ENCODE results near the gene PLCB4.

The PLCB4 gene

DNA sequence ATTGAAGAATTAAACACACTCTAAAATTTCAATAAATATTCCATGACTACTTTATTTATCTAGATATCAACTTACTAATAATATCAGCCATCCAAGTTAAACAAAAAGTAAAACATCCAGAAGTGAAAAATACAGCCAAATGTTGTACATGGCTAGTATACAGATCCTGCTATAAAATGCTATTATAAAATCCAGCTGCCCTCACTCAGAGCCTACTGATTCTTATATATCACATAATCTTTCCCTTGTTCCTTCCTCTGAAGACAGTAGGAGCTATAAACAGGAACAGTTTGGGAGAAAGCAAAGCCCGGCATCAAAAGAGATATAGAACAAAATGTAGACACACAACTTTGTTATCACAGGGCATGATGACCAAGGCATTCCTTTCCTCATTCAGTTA is 212.9 kb downstream of the PLCB4 start:
- DNase-seq (ENCODE audit: low read depth, low spot score), result no peak
- no peak overlapping the region for H3K4me3 ChIP-seq (ENCODE audit: low read length)

DNA sequence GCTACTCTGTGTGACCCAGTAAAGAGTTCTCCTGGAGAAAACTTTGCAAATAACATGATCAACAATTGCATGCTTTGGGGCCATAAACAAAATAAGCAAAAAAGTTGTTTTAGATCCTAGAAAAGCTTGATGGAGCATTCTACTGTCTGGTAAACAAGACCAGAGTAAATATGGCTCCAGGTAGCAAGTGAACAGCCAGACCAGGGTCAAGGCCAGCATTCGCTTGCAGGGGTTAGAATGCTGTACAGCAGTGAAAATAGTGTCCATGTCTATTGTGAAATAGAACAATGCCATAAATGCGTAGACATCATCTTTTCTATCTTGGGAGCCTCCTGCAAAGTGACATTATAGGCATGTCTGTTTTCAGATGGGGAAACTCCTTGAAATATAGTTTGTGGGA is 216.7 kb downstream of the PLCB4 start:
- H3K4me3 ChIP-seq (ENCODE audit: low read length), result no peak overlapping the region
- no peak for DNase-seq (ENCODE audit: low read depth, low spot score)

DNA sequence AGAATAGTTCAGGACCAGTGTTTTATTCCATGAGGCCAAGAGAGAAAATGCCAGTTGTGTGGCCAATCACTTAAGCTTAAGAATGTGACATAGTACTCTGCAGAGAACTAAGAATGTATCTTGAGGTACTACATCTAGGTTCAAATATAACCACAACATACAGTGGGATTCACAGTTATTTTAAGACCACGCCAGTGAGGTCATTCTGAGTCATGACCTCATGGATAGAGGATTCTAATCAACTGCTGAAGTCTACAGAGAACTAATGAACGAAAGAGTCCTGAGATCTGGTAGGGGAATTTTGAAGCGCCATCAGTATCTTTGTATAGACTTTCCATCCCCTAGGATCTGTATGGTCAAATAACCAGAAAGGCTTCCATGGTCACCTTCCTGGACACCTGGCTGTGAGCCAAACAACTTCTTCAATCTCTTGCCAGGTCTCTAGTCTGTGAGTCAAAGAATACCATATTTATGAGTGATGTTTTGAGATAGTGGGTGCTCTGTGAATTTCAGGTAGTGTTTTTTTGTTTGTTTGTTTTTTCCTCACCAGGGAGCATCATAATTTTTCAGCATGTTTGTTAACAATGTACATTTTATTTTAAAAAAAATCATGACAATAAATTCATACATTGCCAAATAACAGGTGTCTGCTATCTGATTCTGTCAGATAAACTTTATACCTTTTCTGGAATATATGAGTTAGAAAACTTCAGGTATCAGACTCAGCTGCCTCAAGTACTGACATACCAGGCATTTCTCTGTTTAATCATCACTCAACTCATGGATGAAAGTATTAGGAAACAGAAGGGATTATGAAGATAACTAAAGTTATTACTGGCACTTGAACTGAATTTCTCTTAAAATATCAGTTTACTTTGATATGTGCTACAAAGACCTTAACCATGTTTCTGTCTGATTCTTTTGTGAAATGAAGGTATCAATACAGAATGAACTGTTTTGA is 217.9 kb downstream of the PLCB4 start:
- no peak overlapping the region for H3K4me3 ChIP-seq (ENCODE audit: low read length)
- no peak for DNase-seq (ENCODE audit: low read depth, low spot score)

DNA sequence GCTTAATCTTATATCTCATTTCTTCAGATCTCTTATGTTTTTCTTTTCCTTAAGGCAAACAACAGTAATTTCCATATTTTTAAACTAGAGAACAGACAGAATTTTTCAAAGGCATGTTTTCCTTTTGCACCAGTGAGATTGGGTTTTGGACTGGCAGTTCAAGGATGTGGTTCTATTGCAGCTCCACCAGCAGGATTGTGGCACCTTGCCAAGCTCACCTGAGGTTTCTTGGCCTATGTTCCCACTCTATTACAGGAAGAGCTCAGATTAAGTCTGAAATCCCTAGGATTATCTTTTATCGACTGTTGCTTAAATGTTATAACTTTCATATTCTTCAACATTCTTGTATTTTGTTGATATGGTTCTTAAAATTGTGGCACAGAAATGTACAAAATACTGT is 218.9 kb downstream of the PLCB4 start:
- no peak overlapping the region for H3K4me3 ChIP-seq (ENCODE audit: low read length)

DNA sequence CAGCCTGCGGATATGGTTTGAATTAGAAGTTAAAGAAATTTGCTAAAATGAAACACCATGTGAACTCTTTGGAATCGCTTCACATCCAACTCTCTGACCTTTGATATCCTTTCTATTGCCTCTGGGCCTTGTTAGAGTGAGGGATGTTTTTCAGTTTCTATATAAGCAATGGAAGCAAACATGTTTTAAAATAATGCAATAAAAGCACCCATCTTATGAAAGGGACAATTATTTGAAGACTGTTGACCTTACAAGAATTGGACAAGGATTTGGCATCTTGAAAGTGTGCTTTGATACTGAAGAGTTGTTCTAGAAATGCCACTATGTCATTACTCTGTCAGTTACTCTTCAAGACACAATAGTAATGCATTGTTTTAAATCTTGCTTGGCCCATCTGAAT is 221.4 kb downstream of the PLCB4 start:
- DNase-seq (ENCODE audit: low read depth, low spot score), result no peak
- H3K4me3 ChIP-seq (ENCODE audit: low read length), result no peak overlapping the region

More for the DNA sequence above, 218.9 kb downstream of the PLCB4 start:
- no peak for DNase-seq (ENCODE audit: low read depth, low spot score)

DNA sequence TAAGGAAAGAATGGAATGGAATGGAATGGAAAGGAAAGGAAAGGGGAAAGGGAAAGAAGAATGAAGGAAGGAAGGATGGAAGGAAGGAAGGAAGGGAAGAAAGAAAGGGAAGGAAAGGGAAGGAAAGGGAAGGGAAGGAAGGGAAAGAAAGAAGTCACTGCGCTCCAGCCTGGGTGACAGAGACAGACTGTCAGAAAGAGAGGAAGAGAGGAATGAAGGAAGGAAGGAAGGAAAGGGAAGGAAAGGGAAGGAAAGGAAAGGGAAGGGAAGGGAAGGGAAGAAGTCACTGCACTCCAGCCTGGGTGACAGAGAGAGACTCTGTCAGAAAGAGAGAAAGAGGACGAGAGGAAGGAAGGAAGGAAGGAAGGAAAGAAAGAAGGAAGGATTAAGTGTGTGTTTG is 224.3 kb downstream of the PLCB4 start:
- no peak overlapping the region for H3K4me3 ChIP-seq (ENCODE audit: low read length)
- DNase-seq (ENCODE audit: low read depth, low spot score), result no peak

DNA sequence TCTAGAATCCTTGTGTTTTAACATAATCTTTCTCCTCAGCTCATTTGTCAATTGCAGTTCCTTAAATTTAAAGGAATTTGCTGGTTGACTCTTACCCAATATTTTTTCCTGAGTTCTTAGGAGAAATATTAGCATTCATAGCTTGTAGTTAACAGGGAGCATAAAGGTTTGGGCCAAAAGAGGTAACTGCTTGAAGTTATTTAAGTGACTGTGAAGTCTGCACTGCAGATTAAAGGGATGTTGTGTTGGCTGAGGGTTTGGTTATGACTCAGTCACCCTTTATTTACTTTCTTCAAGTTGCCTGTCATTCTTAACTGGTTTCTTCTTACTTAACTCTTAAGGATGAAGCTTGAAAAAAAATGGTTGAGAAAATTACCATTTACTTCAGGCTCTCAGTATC is 225.2 kb downstream of the PLCB4 start:
- no peak for DNase-seq (ENCODE audit: low read depth, low spot score)
- no peak overlapping the region for H3K4me3 ChIP-seq (ENCODE audit: low read length)

DNA sequence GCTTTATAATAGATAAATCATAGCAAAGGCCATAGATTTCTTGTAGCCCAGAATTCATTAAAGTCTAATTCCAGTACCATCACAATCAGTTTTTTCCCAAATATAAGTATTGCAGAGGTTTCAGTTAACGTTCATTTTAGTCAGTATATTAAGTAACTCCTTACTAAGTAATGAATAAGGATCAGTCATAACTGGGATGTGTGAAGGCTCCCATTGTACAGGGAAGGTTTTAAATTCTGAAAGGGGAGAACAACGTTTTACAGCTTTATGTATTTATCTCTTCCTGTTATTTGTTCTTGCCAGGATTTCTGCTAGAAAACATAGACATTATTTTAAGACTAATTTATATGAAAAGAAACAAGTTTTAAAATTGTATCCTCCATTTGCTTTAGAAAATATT is 230.0 kb downstream of the PLCB4 start:
- H3K4me3 ChIP-seq (ENCODE audit: low read length), result no peak overlapping the region
- DNase-seq (ENCODE audit: low read depth, low spot score), result no peak

DNA sequence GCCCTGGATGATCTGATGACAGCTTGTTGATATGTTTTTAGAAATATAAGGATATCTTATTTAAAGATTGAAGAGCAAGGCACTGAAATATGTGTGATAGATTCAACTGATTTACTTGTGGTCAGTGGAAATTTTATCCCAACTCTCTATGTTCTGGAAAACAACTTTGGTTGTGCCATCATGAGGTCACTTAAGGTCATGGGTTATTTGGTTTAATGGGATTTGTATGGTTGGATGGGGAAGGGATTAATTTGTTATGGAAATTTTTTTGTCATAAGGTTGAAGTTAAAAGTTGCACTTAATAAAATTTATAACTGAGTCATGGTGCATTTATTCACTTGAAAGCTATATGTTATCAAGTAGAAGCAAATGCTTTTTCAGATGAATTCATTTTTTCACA is 231.2 kb downstream of the PLCB4 start:
- H3K4me3 ChIP-seq (ENCODE audit: low read length), result no peak overlapping the region
- no peak for DNase-seq (ENCODE audit: low read depth, low spot score)

DNA sequence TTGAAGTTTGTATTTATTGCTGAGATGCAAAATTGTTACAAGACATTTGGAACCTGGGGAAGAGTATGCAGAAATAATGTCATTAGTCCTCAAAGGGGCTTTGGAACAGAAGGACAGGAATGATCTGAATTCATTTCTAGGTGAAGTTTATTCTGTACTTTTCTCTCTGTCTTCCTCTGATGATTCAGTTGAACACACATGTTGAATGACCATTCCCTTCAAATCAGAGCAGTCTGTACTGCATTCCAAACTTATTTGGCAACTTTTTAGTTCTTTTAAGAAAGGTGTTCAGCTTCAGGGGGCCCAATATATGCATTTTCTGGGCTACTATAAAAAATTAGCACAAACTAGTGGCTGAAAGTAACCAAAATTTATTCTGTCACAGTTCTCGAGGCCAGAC is 231.6 kb downstream of the PLCB4 start:
- no peak overlapping the region for H3K4me3 ChIP-seq (ENCODE audit: low read length)
- no peak for DNase-seq (ENCODE audit: low read depth, low spot score)

DNA sequence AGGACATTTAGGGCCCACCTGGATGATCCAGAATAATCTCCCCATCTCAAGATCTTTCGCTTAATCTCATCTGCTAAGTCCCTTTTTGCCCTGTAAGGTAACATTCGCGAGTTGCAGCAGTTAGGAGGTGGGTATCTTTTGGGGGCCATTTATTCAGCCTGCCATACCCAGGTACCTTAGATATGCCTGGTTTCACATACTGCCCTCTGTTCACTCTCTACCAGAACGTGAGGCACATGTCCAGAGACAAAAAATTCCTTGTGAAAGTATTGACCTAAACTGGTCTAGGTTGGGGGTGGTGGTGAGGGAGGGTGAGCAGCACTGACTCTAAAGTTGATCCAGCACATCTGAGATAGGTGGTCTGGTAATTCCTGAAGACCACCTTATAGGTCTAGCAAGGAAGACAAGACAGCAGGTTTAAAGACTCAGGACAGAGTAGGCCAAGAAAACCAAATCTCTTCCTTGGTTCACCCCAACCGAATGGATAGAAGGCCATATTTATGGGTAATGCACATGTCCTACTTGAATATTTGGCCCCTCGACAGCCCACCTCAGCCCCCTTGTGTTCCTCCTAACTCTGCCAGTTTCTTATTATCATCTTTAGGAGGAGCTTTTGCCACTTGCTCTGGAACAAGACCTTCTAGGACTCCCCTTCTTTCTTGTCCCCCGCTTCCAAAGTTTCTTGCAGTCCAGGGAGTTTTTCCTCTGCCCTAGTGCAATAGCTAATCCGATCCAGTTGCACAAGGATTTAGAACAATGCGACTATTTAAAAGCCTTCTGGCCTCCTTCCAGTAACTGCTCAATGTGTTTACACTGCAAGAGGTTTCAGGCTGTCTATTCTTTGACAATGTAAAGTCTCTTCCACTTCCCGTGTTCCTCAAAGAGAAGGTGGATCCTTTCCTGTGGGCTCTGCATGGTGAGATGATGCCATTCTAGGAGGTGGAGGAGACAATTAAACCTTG is 232.5 kb downstream of the PLCB4 start:
- no peak overlapping the region for H3K4me3 ChIP-seq (ENCODE audit: low read length)
- no peak for DNase-seq (ENCODE audit: low read depth, low spot score)

DNA sequence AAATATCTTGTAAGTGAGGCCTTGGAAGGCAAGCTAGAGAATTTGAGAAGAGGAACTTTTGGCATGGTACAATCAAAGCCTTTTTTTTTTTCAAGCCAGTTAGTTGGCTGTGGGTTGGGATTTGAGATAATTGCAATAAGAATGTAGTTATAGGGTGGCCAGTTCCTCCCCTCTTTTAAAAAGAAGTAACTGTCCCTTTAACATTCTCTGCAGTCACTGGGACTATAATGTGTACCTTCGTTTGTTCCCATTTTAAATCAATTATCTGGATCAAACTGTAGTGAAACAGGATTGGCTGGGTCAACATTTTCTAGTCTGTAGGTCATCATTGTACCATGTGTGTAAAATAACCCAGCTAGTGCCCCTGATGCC is 233.2 kb downstream of the PLCB4 start:
- H3K4me3 ChIP-seq (ENCODE audit: low read length), result no peak overlapping the region
- DNase-seq (ENCODE audit: low read depth, low spot score), result no peak

DNA sequence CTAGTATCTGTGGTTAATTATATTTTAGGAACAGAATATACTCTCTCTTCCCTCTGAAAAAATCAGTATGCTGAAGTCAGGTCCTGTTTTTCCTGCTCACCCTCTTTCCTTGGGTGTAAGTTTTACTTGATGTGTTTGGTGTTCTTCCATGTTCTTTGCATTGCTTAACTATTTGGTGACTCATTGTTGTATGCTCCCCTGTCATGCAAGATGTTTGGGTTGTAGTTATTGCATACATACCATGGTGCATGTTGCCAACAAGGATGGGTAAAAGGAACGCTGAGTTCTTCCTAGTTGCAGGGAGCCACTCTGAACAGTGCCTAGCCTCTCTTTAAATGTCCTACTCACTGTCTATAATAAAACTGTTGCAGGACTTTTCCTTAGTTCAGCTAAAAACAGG is 237.6 kb downstream of the PLCB4 start:
- DNase-seq (ENCODE audit: low read depth, low spot score), result no peak
- H3K4me3 ChIP-seq (ENCODE audit: low read length), result no peak overlapping the region

DNA sequence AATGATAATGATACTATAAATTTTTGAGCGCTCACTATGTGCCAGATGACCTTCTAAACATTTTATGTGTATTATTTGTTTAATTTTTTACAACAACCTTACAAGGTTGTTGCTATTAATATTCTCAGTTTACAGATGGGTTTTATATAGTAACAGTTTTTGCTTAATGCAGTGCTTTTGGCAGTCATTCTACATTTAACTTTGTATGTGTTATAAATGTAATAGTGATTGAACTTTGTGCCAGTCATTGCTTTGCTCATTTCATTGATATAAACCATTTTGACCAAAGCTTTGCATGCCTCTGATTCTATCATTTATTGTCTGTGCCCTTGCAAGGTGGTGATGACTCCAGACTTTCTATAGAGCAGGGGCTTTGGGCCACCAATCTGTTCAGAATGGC is 239.2 kb downstream of the PLCB4 start:
- no peak overlapping the region for H3K4me3 ChIP-seq (ENCODE audit: low read length)
- DNase-seq (ENCODE audit: low read depth, low spot score), result no peak

DNA sequence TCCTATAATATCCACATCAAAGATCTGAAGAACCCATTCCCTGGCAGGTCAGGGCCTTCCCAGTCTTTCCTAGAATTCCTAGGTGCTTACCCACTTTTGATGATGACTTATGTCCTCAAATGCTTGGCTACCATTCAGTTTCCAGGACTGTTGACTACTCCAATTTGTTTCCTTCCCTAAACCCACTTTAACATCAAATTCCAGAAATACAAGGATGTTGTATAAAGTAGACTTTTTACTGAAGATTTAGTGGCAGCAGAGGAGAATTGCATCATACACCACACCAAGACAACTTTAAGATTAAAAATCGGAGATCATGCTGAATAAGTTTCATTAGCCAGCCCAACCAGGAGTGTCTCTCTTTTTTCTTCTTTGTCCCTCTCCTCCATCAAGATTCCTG is 242.2 kb downstream of the PLCB4 start:
- no peak overlapping the region for H3K4me3 ChIP-seq (ENCODE audit: low read length)
- no peak for DNase-seq (ENCODE audit: low read depth, low spot score)

DNA sequence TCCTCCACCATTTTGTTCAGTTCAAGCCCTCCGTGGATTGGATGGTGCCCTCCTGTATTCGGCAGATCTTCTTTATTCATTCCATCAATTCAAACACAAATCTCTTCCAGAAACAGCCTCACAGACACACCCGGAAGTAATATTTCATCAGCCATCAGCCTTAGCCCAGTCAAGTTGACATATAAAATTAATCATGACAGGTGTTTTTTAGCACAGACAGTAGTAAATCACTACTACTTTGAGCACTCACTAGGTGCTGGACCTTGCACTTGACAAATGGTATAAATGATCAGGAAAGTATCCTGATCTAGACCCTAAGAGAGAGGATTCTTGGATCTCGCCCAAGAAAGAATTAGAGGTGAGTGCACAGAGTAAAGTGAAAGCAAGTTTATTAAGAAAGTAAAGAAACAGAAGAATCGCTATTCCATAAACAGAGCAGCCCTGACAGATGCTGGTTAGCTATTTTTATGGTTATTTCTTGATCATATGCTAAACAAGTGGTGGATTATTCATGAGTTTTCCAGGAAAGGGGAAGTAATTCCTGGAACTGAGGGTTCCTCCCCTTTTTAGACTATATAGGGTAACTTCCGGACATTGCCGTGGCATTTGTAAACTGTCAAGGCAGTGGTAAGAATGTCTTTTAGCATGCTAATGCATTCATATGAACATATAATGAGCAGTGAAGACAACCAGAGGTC is 250.9 kb downstream of the PLCB4 start:
- no peak overlapping the region for H3K4me3 ChIP-seq (ENCODE audit: low read length)
- no peak for DNase-seq (ENCODE audit: low read depth, low spot score)

DNA sequence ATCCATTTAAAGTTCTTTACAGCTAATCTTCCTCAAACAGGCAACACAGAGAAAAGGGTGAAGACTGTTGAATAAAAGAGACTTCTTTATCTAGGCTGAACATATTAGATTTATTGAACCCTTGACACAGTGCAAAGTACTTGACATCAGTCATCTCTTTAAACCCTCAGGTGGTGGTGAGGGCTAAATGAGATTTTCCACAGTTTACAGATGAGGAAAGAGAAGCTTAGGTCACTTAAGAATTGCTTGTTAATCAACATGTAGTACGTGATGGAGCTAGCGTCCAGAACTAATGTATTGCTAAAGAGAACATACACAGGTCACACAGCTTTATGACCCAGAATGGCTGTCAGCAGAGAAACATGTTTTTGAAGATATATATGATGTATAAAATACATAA is 252.1 kb downstream of the PLCB4 start:
- no peak for DNase-seq (ENCODE audit: low read depth, low spot score)
- no peak overlapping the region for H3K4me3 ChIP-seq (ENCODE audit: low read length)

DNA sequence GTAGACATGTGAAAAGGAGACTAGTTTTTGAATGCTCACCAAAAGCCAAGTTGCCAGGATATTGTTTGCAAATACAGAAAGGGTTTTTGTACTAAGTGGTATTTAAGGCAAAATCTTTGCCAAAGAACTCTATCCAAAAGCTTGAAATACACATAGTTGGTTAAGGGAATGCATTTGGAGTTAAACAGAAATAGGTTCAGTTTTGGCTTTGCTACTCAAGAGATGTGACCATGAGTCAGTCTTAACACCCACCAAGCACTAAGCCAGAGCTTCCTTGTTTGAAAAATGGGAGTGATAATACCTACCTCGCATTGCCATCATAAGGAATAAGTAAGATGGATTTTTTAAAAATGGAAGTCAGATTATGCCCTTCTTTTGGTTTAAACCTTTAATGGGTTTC is 253.8 kb downstream of the PLCB4 start:
- DNase-seq (ENCODE audit: low read depth, low spot score), result no peak
- no peak overlapping the region for H3K4me3 ChIP-seq (ENCODE audit: low read length)

DNA sequence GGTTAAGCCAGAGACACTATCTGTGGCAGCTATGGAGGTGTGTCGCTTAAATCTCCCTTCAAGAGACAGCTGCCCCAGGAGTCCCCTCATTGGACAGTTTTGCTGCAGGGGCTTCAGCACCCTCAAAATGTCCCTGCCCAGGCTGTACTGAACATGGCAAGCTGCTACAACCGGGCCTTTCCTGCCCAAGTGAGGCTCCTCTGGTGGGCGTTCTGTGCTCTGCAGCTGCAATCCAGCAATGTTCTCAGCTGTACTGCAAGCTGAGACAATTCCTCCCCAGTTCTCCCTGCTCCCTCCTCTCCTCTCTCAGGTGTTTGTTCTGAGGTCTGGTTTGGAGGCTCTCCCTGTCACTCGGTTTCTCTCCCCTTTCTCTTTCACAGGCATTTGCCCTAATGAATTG is 254.7 kb downstream of the PLCB4 start:
- H3K4me3 ChIP-seq (ENCODE audit: low read length), result no peak overlapping the region
- no peak for DNase-seq (ENCODE audit: low read depth, low spot score)
